Measurements from ENCODE around the gene CPN1.

Gene CPN1

DNA sequence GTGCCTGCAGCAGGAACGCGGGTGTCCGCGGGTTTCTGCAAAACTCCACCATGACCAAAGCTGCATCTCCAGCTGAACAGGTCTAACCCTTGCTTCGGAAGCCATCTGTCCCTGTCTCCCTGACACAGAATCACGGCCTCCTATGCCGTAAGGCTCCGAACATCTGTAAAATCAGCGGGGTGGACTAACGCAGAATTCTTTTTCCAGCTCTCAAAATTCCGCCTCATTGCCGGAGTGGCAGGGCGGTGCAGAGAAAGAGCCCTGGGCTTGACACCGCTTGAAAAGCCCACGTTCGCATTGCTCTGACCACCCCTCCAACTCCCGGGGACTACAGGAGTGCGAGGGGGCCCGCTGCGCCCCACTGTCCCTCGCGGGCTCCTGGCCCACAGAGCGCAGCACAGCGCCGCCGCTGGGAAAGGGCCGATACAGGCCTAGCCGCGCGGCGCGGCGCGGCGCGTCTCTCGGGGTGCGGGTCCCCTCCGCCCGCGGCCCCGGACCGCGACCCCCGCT, 72.3 kb downstream of the CPN1 start:
- Histone ChIP-seq H3K27me3 (ENCODE audit: insufficient read depth, low read length) (peaks cover 2% of the 10 kb centered on the region), H3K9me3 (ENCODE audit: low read length) (no peaks in the 10 kb centered on the region), H3K4me1 (ENCODE audit: insufficient read depth, low read length) (peaks cover 25% of the 10 kb centered on the region), H3K4me3 (ENCODE audit: low read length) (peak overlapping the region; percentile 87), H3K36me3 (ENCODE audit: insufficient read depth, low read length) (no peaks in the 10 kb centered on the region), H2AFZ (ENCODE audit: low read depth, low read length) (peak overlapping the region; percentile 86)

GRCh38 chr10:100008708-100009282, 72.9 kb downstream of the CPN1 start:
- H3K27me3 ChIP-seq (ENCODE audit: insufficient read depth, low read length) = peaks cover 2% of the 10 kb centered on the region
- H3K9me3 ChIP-seq (ENCODE audit: low read length) = no peaks in the 10 kb centered on the region
- H3K36me3 ChIP-seq (ENCODE audit: insufficient read depth, low read length) = no peaks in the 10 kb centered on the region
- peaks cover 25% of the 10 kb centered on the region for H3K4me1 ChIP-seq (ENCODE audit: insufficient read depth, low read length)
- peak overlapping the region; percentile 86 for H2AFZ ChIP-seq (ENCODE audit: low read depth, low read length)
- H3K4me3 ChIP-seq (ENCODE audit: low read length) = peak overlapping the region; percentile 87

DNA sequence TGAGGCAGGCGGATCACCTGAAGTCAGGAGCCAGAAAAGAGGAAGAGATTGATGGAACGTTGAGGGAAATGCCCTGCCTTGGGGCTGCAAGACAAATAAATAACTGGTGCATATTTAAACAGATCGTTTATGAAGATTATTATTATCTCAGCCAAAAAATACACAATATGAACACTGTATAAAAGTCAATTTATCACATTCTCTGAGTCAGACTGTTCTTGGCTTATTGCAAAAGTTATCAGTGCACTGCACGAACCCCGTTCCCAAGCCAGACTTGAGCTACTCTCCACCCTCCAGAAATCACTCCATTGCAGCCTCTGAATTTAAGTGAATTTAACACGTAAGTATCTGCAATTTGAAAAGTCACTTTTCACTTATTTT, 73.5 kb downstream of the CPN1 start:
- Histone ChIP-seq H3K4me1 (ENCODE audit: insufficient read depth, low read length) (peaks cover 25% of the 10 kb centered on the region), H3K36me3 (ENCODE audit: insufficient read depth, low read length) (no peaks in the 10 kb centered on the region), H3K4me3 (ENCODE audit: low read length) (peak overlapping the region; percentile 87), H3K27me3 (ENCODE audit: insufficient read depth, low read length) (no peaks in the 10 kb centered on the region), H2AFZ (ENCODE audit: low read depth, low read length) (peak overlapping the region; percentile 86), H3K9me3 (ENCODE audit: low read length) (no peaks in the 10 kb centered on the region)

DNA sequence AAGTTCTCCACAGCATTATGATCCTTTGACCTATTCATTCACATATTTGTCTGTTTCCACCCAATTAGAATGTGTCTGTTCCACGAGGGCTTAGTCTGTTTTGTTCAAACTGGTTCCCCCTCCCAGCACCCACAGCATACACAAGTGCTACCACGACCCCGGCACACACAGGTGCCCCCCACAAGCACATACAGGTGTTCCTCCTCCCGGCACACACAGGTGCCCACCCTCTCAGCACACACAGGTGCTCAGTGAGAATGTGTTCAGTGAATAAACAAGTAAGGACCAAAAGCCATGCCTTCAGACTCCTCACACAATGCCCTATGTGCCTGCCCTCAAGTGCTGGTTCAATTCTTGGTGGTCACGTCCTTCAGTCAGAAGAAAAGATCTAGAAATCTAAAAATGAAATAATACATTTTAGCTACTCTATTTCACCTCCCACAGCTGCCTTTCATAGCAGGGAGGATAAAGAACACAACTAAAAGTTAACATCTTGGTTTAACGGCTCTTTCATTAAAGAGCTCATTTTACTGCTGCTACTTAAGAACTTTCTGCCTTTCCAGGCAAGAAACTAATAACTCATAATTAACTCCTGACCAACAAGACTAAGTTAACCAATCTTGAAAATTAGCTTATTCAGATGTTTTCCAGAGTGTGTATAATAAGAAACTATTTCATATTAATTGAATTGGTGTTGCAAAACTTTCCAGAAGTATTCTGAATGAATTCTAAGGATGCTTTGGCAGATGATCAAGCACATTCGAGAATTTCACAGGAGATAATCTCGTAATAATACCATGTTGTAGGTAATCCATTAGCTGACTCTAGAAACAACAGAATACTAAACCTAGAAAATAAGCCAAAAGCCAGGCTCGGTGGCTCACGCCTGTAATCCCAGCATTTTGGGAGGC, 74.2 kb downstream of the CPN1 start:
- no peaks in the 10 kb centered on the region for H3K27me3 ChIP-seq (ENCODE audit: insufficient read depth, low read length)
- no peak overlapping the region for H2AFZ ChIP-seq (ENCODE audit: low read depth, low read length)
- H3K9me3 ChIP-seq (ENCODE audit: low read length) = no peaks in the 10 kb centered on the region
- peaks cover 25% of the 10 kb centered on the region for H3K4me1 ChIP-seq (ENCODE audit: insufficient read depth, low read length)
- H3K4me3 ChIP-seq (ENCODE audit: low read length) = no peak overlapping the region
- no peaks in the 10 kb centered on the region for H3K36me3 ChIP-seq (ENCODE audit: insufficient read depth, low read length)

GRCh38 chr10:100006243-100006886, 75.3 kb downstream of the CPN1 start:
- H3K9me3 ChIP-seq (ENCODE audit: low read length) = no peaks in the 10 kb centered on the region
- H3K36me3 ChIP-seq (ENCODE audit: insufficient read depth, low read length) = no peaks in the 10 kb centered on the region
- H2AFZ ChIP-seq (ENCODE audit: low read depth, low read length) = no peak overlapping the region
- H3K4me1 ChIP-seq (ENCODE audit: insufficient read depth, low read length) = peaks cover 25% of the 10 kb centered on the region
- no peaks in the 10 kb centered on the region for H3K27me3 ChIP-seq (ENCODE audit: insufficient read depth, low read length)
- no peak overlapping the region for H3K4me3 ChIP-seq (ENCODE audit: low read length)

- no peaks in the 10 kb centered on the region for H3K27me3 ChIP-seq (ENCODE audit: insufficient read depth, low read length)
- H3K4me3 ChIP-seq (ENCODE audit: low read length) = no peak overlapping the region
- peaks cover 22% of the 10 kb centered on the region for H3K4me1 ChIP-seq (ENCODE audit: insufficient read depth, low read length)
- no peaks in the 10 kb centered on the region for H3K9me3 ChIP-seq (ENCODE audit: low read length)
- no peaks in the 10 kb centered on the region for H3K36me3 ChIP-seq (ENCODE audit: insufficient read depth, low read length)
- no peak overlapping the region for H2AFZ ChIP-seq (ENCODE audit: low read depth, low read length)
Measured at GRCh38 chr10:100004805-100005510, 76.7 kb downstream of the CPN1 start.

- Histone ChIP-seq H3K9me3 (ENCODE audit: low read length) (no peaks in the 10 kb centered on the region), H3K36me3 (ENCODE audit: insufficient read depth, low read length) (no peaks in the 10 kb centered on the region), H3K27me3 (ENCODE audit: insufficient read depth, low read length) (no peaks in the 10 kb centered on the region), H2AFZ (ENCODE audit: low read depth, low read length) (no peak overlapping the region), H3K4me1 (ENCODE audit: insufficient read depth, low read length) (peaks cover 9% of the 10 kb centered on the region), H3K4me3 (ENCODE audit: low read length) (no peak overlapping the region)
Measured at GRCh38 chr10:100000109-100000644, 81.5 kb downstream of the CPN1 start.

- Histone ChIP-seq H2AFZ (ENCODE audit: low read depth, low read length) (no peak overlapping the region), H3K4me3 (ENCODE audit: low read length) (no peak overlapping the region), H3K9me3 (ENCODE audit: low read length) (no peaks in the 10 kb centered on the region), H3K4me1 (ENCODE audit: insufficient read depth, low read length) (peaks cover 11% of the 10 kb centered on the region), H3K27me3 (ENCODE audit: insufficient read depth, low read length) (no peaks in the 10 kb centered on the region), H3K36me3 (ENCODE audit: insufficient read depth, low read length) (no peaks in the 10 kb centered on the region)
Measured at GRCh38 chr10:99999319-100000108, 82.2 kb downstream of the CPN1 start.

DNA sequence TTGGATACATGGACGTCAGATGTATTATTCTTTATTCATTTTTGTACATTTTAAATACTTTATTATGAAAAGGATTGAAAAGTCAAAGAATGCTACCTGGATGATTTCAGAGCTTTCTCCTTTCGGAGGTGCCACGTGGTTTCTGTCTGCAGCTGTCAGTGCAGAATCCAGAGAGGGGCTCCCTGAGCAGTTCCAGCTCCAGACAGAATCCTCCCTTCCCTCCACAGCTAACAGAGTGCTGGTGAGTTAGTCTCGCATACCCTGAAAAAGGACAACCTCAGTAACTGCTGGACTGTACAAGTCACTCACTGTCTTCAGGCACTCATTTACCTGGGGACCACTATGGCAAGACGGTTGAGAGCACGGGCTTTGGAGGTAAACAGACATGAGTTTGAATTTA, 82.8 kb downstream of the CPN1 start:
- H2AFZ ChIP-seq (ENCODE audit: low read depth, low read length) = no peak overlapping the region
- H3K36me3 ChIP-seq (ENCODE audit: insufficient read depth, low read length) = no peaks in the 10 kb centered on the region
- peaks cover 14% of the 10 kb centered on the region for H3K4me1 ChIP-seq (ENCODE audit: insufficient read depth, low read length)
- no peaks in the 10 kb centered on the region for H3K27me3 ChIP-seq (ENCODE audit: insufficient read depth, low read length)
- H3K4me3 ChIP-seq (ENCODE audit: low read length) = no peak overlapping the region
- H3K9me3 ChIP-seq (ENCODE audit: low read length) = no peaks in the 10 kb centered on the region

GRCh38 chr10:99996671-99997648, 84.7 kb downstream of the CPN1 start:
- peaks cover 14% of the 10 kb centered on the region for H3K4me1 ChIP-seq (ENCODE audit: insufficient read depth, low read length)
- H3K9me3 ChIP-seq (ENCODE audit: low read length) = no peaks in the 10 kb centered on the region
- H3K4me3 ChIP-seq (ENCODE audit: low read length) = no peak overlapping the region

DNA sequence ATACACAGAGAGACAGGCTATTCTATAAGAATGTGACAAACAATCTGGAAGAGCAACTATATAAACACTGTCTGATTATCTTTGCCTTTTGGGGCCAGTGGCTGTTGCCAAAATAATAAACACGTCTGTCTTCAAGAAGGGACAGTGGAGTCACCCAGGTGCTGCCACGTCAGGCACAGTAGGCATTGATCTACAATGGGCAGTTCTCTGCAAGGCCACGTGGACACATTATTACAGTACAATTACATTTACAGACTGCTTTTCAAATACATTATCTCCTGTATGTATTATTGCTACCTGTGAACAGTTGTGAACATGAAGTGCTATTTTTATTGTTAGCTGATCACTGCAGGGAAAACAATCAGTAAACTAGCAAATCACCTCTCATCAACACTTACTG, 86.0 kb downstream of the CPN1 start:
- Histone ChIP-seq H2AFZ (ENCODE audit: low read depth, low read length) (no peak overlapping the region), H3K4me1 (ENCODE audit: insufficient read depth, low read length) (peaks cover 14% of the 10 kb centered on the region), H3K4me3 (ENCODE audit: low read length) (no peak overlapping the region), H3K36me3 (ENCODE audit: insufficient read depth, low read length) (no peaks in the 10 kb centered on the region), H3K9me3 (ENCODE audit: low read length) (no peaks in the 10 kb centered on the region), H3K27me3 (ENCODE audit: insufficient read depth, low read length) (no peaks in the 10 kb centered on the region)

More at GRCh38 chr10:99996671-99997648, 84.7 kb downstream of the CPN1 start:
- no peak overlapping the region for H2AFZ ChIP-seq (ENCODE audit: low read depth, low read length)
- no peaks in the 10 kb centered on the region for H3K36me3 ChIP-seq (ENCODE audit: insufficient read depth, low read length)
- no peaks in the 10 kb centered on the region for H3K27me3 ChIP-seq (ENCODE audit: insufficient read depth, low read length)
